Measurements from ENCODE around the gene EXOC7.

DNA sequence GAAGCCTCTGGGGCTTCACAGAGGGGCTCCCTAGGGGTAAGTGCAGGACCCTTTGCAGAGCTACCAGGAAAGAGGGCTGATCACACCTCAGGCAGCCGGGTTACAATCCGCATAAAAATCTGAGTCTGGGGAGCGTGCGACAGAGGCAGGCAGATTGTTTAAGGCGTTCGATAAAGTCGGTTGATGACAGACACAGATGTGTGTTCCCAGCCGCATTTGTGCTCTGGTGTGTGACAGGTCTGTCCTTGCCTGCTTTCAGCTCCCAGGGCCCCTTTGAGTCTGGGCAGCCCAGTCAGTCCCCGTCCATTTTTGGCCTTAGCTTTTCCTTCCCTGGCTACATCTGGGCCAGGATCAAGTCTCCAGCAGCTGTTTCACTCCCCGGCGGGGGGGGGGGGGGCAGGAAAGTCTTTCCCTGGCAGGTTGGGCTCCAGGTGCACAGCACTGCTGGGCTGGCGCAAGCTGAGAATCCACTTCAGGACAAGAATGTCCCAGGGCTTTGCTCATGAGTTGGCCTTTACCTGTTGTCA, 25.9 kb downstream of the EXOC7 start:
- TF ChIP-seq, protein P1, sequence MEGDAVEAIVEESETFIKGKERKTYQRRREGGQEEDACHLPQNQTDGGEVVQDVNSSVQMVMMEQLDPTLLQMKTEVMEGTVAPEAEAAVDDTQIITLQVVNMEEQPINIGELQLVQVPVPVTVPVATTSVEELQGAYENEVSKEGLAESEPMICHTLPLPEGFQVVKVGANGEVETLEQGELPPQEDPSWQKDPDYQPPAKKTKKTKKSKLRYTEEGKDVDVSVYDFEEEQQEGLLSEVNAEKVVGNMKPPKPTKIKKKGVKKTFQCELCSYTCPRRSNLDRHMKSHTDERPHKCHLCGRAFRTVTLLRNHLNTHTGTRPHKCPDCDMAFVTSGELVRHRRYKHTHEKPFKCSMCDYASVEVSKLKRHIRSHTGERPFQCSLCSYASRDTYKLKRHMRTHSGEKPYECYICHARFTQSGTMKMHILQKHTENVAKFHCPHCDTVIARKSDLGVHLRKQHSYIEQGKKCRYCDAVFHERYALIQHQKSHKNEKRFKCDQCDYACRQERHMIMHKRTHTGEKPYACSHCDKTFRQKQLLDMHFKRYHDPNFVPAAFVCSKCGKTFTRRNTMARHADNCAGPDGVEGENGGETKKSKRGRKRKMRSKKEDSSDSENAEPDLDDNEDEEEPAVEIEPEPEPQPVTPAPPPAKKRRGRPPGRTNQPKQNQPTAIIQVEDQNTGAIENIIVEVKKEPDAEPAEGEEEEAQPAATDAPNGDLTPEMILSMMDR (IDR thresholded peaks at IDR 0.05; ENCODE audit: insufficient read depth, low read depth, low read length): no peak
- peak; percentile 21 for TF ChIP-seq EZH2 (IDR thresholded peaks at IDR 0.05; ENCODE audit: insufficient read depth, low read length)
